Renal cortical epithelial cell (primary cell): Measurements from ENCODE around the gene SOX6. TPM values are rescaled to one million over a fixed set of nuclear protein-coding genes. Genes with fewer than 3 reads are reported as not detected.
A peak's percentile ranks its signal among the peaks of the same experiment; 100 is the strongest.

Experiments
- DNase-seq: peaks from one replicate; pipeline ENCODE4 v3.0.0-alpha.2; 2011; ENCODE audit warnings: low read depth
- total RNA-seq: library from RNA; depleted of rRNA; stranded (reverse); fragments of >200 nt; gene quantifications from 2 replicates; pipeline ENCODE4 v1.2.3, GENCODE V29; 2014

Gene SOX6
- total RNA-seq, 1 donor from 2014 or later: 12.1 TPM

DNA sequence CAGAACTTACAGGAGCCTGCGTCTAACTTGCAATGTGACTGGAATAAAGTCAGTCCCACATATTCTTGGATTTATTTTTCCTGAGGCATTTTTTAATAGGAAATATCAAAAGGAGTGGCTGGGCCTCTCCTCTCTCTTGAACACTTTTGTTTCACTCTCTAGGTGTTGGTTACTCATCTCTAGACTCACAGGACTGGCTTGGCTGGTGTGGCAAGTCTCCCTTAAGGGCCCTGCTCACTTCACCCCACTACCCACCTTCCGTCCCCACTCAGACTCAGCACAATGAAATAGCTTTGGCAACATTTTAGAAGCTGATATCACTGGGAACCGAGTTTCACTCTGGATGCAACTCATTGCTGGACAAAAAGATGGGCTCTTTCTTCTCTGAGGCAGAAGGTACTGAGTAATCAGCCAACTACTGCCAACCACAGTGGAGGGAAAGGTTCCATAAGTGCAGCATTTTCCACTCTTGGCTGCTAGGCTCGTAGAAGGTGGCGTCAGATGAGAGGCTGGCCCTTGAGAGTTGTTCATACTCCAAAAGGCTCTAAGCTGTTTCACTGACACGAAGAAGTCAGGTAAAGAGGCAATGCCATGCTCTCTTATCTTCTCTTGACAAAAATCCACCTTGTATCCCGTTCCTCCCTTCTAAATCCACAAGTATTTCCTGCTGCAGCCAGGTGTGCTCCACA is 390.6 kb downstream of the SOX6 start:
- peak; percentile 31 for DNase-seq

DNA sequence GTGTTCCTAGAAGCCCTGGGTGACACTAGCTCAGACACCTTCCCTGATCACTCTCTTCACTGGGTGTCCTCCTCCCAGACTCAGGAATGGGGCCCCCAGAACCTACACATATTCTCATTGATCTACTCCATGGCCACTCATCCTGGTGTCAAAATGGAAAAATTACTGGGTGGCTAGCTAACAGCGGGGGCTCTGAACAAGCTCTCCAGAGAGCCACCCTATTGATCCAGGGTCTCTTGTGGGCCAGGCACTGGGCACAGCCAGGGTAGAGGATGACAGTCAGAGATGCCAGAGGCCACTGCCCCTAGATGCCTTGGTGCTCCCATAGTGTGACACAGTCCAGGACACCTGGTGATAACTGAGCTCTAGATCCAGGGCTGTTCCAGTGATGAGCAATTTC is 393.1 kb downstream of the SOX6 start:
- no peak for DNase-seq

DNA sequence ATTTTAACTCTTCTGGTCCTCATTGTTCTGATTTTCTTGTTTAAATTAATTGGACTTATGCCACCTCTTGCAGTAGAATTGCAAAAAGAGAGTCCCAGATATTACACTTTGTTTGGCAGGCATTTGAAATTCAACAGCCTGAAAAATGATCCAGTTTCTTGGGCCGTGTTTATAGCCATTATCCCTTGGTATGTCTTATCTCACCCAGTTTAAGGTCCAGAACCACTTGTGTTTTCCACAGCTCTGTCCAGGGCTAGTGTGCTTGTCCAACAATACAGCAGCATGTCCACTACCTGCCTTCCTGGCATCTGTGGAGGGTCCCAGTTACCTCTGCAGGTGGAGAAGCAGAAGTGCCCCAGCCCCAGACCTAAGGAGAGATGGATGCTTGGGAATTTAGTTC is 397.4 kb downstream of the SOX6 start:
- DNase-seq: no peak

DNA sequence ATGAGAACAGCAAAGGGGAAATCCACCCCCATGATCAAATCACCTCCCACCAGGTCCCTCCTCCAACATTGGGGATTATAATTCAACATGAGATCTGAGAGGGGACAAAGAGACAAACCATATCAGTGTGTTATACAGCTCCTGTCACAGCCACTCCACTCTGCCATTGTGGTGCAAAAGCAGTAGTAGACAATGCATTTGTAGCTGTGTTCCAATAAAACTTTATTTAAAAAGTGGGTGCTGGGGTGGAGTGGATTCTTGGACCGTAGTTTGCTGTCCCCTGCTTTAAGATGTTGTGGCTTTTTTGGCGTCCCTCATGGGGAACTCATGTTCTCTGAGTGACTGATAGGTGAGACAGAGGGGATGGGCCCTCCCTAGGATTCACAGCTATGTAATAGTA is 399.1 kb downstream of the SOX6 start:
- DNase-seq: no peak

DNA sequence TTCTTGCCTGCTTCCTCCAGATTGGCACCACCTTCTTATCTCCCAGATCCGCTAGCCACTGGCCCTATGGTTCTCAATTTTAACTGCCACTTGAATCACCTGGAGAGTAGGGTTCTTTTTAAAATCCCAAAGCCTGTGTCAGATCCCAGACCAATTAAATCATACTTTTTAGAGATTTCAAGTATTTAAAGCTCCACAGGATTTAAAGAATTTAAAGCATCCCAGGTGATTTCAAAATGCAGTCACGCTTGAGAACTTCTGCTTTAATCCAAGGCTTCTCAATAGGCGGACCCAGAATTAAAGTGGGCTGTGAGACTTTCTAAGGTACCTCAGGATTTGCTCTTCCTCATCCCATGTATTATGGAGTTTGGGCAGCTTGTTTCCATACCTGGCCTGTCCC is 400.0 kb downstream of the SOX6 start:
- peak; percentile 9 for DNase-seq

DNA sequence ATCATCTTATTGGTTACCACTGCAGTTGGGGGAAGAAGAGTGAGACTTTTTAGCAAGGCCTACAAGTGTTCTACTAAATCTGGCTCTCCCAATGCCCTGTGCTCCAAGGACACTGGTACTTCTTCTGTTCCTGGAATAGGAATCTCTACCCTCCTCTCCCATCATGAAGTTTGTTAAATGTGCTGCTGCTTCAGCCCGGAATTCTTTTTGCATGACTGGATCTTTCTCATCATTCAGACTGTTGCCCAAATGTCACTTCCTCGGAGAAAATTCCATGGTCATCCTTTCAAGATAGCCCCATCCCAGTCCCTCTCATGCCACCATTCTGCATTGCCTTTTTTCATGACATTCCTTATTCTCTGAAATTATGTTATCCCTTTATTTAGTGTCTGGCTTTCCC is 400.8 kb downstream of the SOX6 start:
- DNase-seq: no peak

DNA sequence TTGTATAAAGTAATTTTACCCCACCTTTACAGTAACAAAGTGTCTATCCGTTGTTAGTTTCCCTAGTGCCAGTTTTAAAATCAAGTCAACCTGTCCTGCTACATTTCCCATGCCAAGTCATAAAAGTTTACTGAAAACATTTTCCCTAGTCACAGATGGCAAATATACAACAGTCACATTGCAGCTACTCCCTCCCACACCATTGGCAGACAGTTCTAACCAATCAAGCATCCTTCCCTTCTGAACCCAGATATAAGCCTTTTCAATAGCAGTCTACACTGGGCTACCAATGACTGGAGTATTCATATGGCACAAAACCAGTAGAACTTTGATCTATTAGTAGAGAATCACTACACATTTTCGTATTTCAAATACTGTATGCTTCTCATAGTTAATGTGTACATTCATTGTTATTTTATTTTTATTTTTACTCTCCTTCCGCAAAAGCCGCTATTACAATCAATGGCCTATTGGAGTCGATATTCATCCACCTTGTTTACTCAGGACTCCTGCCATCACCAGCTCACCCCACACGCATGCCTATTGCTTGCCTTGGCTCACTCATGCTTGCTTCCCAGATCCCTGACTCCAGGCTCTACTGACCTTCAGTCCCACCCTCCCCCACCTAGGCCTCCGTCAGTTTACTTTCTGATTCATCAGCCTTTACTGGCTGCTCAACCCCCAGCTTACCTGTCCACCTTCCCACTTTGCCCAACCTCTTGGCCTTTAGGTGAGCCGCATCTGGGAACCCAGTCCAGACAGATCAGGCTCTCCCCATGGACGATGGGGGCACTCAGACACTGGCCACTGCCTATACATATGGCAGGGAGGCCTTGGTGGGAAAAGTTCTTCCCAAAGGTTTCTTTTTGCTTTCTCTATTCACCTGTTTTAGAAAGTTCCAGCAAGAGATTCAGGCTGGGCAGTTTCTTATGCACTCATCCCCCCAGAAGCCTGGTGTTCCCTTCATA is 408.4 kb downstream of the SOX6 start:
- DNase-seq: no peak

DNA sequence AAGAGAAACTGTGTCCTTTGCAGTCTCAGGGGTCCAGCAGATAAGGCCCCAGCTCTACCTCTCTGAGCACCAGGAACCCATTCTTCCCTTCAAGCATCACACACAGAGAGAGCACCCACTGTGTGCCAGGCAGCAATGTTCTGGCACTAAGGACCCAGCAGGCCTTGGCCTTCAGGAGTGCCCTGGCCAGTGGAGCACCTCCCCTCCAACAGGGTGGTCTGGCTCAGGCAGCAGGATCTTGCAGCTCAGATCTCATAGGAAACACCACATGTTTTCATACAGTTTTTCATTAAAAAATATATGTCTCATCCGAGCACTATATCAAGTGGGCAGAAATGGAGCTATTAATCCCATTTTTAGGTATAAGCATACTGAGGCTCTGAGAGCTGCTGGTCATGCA is 410.6 kb downstream of the SOX6 start:
- DNase-seq: no peak

DNA sequence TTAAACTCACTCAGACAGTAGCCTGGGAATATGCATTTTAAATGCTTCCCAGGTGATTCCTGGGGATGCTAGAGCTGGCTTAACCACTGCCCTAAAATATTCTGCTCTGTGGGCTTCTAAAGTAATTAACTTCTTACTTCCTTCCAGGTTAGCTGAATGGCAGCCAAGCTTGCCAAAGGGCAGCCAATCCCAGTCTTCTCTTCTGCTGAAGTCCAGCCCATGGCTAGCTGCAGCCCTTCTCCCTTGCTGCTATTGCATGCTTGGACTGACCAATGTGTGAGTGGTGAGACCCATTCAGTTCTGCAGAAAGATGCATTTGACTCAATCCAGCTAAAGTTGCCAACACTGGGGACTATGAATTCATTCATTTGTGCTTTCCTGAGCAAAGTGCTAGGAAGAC is 411.9 kb downstream of the SOX6 start:
- DNase-seq: peak; percentile 9

DNA sequence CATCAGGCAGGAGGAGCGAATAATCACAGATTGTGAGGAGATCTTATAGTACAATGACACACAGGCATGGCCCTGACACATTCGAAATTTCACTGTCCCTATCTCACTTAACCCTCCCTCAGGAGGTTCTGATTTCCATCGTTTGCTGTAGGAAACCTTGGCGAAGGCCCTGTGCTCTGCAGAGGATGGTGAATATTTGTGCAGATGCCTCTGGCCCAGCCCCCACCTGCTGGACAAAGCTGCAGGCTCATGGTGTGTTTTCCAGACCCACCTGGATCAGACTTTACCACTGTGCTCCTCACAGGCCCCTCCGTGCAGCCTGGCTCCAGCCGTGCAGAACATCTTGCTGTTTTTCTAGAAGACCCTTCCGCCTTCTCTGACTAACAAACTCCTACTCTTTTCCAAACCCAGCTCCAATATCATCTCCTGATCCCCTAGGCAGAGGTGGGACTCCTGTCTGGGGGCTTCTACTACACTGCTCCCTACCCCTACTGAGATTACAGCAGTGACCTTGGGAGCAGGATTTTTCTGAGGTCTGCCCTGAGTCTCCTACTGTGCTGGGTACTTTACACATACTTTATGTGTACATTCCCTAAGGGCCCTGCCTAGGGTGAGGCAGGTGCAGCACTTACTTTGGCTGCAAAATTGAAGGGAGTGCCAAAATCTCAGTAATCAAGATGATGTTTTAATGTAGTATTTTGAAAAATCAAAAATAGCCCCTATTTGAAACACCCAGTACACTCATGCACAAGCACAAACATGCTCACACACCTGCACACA is 412.7 kb downstream of the SOX6 start:
- DNase-seq: no peak

DNA sequence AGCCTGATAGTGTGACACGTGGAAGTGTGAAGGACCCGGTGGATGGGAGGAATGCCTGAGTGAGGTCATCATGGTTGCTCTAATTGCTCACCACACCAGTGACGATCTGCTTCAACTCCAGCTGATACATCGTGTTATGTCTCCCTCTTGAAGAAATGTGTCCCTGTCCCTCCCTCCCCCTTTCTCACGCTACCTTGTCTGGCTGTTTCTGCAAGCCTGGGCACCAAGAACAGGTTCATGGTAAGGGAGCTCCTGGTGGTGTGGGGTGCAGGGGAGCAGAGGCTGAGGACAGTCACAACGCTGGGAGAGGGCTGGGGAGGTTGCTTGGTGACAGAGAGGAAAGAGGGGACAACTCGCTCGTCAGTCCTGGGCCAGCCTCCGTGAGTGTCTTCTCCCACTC is 413.4 kb downstream of the SOX6 start:
- DNase-seq: no peak

DNA sequence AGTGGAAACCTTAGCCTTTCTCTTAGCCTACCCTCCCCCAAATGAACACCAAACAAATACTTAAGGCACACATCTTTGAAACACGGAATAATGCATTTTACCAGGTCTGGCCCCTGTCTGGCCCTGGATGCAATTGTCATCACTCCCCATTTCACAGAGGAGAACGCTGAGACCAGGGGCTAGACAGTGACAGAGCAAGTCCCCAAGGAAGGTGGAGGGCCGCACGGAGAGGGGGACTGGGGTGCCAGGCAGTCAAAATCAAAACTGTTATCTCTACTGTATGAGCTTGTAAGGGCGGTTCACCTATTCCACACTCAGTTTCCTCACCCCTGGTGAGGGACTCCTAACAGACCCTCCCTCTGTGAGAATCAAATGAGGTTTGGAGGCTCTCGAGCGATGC is 414.2 kb downstream of the SOX6 start:
- DNase-seq: no peak

DNA sequence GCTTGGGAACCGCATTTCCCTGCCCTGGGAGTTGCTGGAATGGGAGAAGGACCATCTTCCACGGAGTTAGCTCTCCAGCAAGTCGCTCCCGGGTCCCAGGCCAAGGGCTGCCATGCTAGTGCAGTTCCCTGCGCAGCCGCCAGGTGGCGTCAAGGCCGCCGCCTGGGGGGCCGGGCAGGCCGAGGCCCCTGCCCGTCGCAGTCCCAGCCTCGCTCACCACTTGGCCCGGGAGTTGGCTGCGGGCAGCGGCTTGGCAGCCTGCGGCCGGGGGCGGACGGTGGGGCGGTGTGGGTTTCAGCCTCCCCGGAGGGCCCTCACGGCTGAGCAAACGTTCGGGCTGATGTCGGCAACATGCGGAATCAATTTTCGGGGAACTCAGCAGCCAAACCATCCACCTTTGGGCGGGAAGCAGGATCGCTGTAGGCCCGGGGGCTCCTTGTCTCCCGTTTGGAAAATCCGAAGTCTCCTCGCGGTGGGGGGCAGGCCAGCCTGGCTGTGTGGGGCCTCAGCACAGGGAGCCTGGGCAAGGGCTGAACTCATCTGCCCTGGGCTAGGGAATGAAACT is 415.1 kb downstream of the SOX6 start:
- no peak for DNase-seq

DNA sequence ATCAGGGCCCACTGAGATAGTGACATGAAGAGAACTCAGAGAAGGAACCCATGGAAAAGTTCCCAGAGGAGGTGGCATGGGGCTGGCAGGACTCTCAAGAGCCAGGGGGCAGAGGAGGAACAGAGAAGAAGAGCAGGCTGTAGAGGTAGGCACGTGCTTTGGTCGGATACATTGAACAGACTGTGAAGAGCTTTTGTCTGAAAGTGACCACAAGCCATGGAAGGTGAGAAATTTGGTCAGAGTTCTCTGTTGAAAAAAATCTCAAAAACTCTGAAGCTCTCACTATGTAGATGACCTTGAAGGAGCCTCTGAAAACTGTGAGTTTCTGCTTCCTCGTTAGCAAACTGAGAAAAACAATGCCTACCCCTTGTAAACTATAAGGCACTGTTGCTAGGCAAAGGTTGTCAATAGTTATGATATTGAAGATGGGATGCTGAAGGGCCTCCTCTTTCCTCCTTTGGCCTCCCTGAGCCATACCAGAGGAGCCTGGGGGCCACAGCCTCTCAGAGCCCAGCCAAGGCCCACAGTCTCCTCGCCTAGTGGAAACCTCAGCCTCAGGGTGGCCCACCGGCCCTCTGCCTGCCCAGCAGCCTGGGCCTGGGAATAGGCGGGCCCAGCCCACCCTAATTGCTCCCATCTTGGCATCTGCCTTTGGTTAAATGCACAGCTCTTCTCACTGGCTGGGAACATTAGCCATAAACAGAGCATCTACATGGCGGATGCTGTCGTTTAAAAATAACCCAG is 415.7 kb downstream of the SOX6 start:
- no peak for DNase-seq

DNA sequence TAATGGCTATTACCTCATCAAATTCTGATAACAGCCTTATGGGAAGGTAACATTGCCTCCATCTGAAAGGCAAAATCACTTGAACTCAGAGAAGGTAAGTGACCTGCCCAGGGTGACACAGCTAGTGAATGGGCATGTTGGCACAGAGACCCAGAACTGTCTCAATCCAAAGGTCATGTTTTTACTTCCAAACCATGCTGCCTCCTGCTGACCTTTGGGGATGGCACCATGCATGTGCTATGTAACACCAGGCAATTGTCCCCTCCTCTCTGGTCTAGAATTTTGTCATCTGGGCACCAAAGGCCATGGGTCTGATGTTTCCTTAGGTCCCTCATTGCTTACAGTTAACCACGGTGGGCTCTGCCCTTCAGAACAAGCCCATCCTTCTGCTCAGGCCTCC is 417.4 kb downstream of the SOX6 start:
- DNase-seq: no peak

DNA sequence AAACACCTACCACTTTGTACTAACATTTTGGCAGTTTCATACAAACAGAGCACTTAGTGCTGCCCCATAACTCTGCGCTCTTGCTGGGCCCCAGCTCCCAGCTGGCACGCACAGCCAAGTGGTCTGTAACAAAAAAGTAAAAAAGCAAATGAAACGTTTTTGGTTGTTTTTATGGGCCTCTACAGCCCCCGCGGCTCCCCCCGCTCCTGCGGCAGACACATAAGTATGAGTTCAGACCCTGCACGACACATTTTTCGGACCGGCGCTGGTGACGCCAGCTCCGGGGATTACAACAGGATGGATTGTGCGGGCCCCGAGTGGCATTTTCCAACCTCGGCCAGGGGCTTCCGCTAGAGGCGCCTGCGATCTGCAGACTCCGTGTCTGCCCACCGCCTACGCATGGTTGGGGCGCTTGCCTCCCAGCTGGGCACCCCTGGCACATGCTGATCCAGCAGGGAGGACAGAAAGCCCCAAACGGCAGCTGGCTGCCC is 418.2 kb downstream of the SOX6 start:
- DNase-seq: no peak

DNA sequence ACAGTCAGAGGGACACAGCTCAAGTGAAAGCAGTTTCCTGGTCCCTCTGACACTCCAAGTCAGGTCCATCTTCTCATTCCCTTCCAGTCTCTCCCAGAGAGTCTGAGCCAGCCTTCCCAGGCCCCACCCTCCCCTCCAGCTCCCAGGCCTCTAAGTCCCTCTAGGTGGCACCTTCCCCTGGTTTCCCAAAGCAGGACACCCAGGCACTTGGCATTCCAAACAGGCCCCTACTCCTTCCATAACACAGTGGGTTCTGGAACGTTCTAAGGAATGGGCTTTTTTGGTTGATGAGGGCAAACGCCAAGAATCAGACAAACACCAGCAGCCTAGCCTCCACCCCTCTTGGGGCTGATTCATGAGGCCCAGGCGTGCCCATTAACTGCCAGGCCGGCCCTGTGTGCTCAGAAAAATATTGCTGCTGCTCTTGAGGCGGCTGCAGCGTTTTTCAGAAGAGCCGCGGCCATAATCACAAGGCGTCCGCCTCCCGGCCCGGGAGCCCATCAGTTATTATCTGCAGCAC is 418.7 kb downstream of the SOX6 start:
- no peak for DNase-seq

DNA sequence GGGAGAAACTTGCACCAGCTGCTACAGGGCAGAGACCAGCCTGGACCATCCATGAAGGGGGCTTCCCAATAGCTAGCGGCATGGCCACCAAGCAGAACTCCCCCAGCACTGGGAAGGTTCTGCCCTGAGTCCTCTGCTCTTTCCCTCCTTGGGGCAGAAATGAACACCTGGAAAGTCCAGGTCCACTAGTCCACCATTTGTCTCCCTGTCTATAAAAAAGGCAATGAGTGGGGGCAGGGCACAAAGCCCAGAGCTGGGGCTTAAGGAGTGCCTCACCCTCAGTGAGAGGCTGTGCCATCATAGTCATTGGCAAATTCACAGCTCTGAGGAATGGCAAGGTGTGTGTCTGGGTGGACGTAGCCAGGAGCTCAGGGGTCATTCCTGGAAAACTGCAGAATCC is 420.3 kb downstream of the SOX6 start:
- no peak for DNase-seq

DNA sequence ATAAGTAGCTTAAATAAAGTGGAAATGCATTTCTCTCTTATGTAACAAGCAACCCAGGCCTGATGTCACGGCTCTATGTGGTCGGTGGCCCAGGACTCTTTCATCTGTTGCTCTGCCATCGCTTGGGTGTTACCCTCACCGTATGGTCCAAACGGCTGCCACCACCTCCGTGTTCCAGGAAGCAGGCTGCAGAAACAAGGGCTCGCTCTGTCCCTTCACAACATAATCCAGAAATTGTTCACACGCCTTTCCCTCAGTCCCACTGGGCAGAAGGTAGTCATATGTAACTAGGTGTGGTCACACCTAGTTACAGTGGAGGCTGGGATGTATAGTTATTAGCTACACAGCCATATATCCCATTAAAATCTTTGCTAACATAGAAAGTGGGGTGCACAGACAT is 421.0 kb downstream of the SOX6 start:
- no peak for DNase-seq

DNA sequence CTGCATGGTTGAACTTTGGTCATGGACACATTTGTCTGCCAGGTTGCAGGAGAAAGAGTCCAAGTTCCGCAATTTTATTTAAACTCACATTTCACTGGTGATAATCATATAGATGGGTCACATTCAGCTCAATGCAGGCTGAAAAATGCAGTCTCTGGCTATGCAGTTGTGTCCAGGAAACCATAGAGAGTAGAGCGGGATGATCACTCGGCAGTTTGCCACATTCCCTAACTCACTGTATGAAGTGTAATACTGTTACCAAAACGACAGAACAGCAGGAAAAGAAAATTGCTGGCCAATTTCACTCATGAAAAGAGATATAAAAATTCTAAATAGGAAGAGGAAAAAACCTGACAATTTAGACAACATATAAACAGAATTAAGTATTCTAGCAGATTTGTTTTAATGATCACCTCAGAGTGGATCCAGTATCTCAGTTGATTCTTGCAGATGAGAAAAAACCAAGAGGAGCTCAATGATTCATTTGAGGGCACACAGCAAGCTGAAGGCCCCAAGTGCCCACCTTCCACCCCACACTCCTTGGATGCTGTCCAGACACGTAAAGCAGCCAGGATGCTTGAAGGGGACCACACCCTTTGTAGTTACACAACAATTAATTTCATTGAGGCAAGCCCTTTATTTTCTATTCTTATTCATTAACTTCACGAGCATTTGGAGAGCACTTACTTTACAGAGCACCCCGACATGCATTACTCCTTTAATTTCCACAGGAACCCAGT is 422.3 kb downstream of the SOX6 start:
- DNase-seq: no peak
